Upper lobe of left lung (tissue), 6 donors: ENCODE results near the gene HOXD10. TPM values are rescaled to one million over a fixed set of nuclear protein-coding genes. Genes with fewer than 3 reads are reported as not detected.

ENCODE experiments used
- ATAC-seq, 2 donors: fragments of 200-7000 bp; cut with Tn5 transposase; one replicate each; pipeline ENCODE4 v1.9.1; 2022; ENCODE audit warnings: mild to moderate bottlenecking in 2 of 2, moderate library complexity in 2 of 2; ENCODE audit not compliant: low FRiP score in 2 of 2
- DNase-seq, 2 donors: peaks; one replicate each; pipeline ENCODE4 v3.0.0-alpha.2; 2019 to 2020
- H3K27ac ChIP-seq, 4 donors: fragments of 200-600 bp; sonication (generic); one replicate each; pipeline ENCODE4 v1.5.1; 2016 to 2019
- H3K27me3 ChIP-seq, 4 donors: fragments of 200-600 bp; sonication (generic); one replicate each; pipeline ENCODE4 v1.5.1; 2017 to 2019
- H3K36me3 ChIP-seq, 4 donors: fragments of 200-600 bp; sonication (generic); one replicate each; pipeline ENCODE4 v1.5.1; 2016 to 2019
- H3K4me1 ChIP-seq, 4 donors: fragments of 200-600 bp; sonication (generic); one replicate each; pipeline ENCODE4 v1.5.1; 2018 to 2019
- H3K4me3 ChIP-seq, 4 donors: fragments of 200-600 bp; sonication (generic); one replicate each; pipeline ENCODE4 v1.5.1; 2017 to 2019; ENCODE audit warnings: mild to moderate bottlenecking in 2 of 4, moderate library complexity in 1 of 4
- H3K9me3 ChIP-seq, 4 donors: fragments of 200-600 bp; sonication (generic); one replicate each; pipeline ENCODE4 v1.5.1; 2018 to 2019
- EP300 ChIP-seq, 4 donors: sonication (generic); formaldehyde crosslinking; IDR thresholded peaks; one replicate each; pipeline ENCODE4 v1.5.1; 2017; ENCODE audit warnings: antibody characterized with exemption in 4 of 4, control low read depth in 2 of 4
- POLR2A ChIP-seq, 4 donors: fragments of 450-650 bp; IDR thresholded peaks; one replicate each; pipeline ENCODE4 v1.5.1; 2016 to 2017; ENCODE audit warnings: antibody characterized with exemption in 4 of 4, mild to moderate bottlenecking in 2 of 4
- POLR2AphosphoS5 ChIP-seq, 2 donors: sonication (generic); formaldehyde crosslinking; IDR thresholded peaks; one replicate each; pipeline ENCODE4 v1.5.1; 2017; ENCODE audit warnings: antibody characterized with exemption in 2 of 2
- WGBS, 2 donors: methylation state at CpG; one replicate each; pipeline ENCODE4 v1.1.5; 2017 to 2018; 5-methylcytosine and 5-hydroxymethylcytosine counted together
- total RNA-seq, 6 donors: library from RNA; depleted of rRNA in 4 of 6; stranded (reverse); fragments of >200 nt in 4 of 6; gene quantifications; one replicate each; pipeline versions ENCODE4 v1.1.0 to v1.2.1, GENCODE V29; 2016 to 2021
- TF ChIP-seq, protein P1 (sequence below), 6 experiments: fragments of 450-650 bp in 4 of 6; fragments of 200-600 bp in 2 of 6; sonication (generic) in 2 of 6; IDR thresholded peaks; one replicate each; pipeline ENCODE4 v1.5.1; 2016 to 2019; ENCODE audit warnings: antibody characterized with exemption in 6 of 6
- donor health status: DM: no; HTN: no; CAD: no; lungs with moderate emphysema.
- donor health status: DM: no; HTN: yes; CAD: no; lungs with severe emphysema.

Gene HOXD10
- total RNA-seq, 6 donors from 2014 or later = 0.47 to 0.55 TPM; not detected in 4

- H3K9me3 ChIP-seq = no peaks in the 10 kb centered on the region
- H3K4me3 ChIP-seq = no peak overlapping the region
- 8 to 9% methylated on average over 25 to 26 of the region's 26 CpGs for WGBS, 2 donors
- ATAC-seq (no peak), DNase-seq (peak in 1 of 2 donors; percentile 44)
- no peak overlapping the region for H3K27ac ChIP-seq
- H3K36me3 ChIP-seq = no peaks in the 10 kb centered on the region
- peaks cover 2 to 93% (median 63%) of the 10 kb centered on the region in 4 donors for H3K27me3 ChIP-seq
- H3K4me1 ChIP-seq = peaks cover 14 to 34% (median 26%) of the 10 kb centered on the region in 4 donors
- no peak for TF ChIP-seq EP300 (IDR thresholded peaks at IDR 0.05)
- TF ChIP-seq, protein P1, sequence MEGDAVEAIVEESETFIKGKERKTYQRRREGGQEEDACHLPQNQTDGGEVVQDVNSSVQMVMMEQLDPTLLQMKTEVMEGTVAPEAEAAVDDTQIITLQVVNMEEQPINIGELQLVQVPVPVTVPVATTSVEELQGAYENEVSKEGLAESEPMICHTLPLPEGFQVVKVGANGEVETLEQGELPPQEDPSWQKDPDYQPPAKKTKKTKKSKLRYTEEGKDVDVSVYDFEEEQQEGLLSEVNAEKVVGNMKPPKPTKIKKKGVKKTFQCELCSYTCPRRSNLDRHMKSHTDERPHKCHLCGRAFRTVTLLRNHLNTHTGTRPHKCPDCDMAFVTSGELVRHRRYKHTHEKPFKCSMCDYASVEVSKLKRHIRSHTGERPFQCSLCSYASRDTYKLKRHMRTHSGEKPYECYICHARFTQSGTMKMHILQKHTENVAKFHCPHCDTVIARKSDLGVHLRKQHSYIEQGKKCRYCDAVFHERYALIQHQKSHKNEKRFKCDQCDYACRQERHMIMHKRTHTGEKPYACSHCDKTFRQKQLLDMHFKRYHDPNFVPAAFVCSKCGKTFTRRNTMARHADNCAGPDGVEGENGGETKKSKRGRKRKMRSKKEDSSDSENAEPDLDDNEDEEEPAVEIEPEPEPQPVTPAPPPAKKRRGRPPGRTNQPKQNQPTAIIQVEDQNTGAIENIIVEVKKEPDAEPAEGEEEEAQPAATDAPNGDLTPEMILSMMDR (IDR thresholded peaks at IDR 0.05) = no peak
Measured at GRCh38 chr2:176109192-176109901, 7.2 kb upstream of the HOXD10 start.

DNA sequence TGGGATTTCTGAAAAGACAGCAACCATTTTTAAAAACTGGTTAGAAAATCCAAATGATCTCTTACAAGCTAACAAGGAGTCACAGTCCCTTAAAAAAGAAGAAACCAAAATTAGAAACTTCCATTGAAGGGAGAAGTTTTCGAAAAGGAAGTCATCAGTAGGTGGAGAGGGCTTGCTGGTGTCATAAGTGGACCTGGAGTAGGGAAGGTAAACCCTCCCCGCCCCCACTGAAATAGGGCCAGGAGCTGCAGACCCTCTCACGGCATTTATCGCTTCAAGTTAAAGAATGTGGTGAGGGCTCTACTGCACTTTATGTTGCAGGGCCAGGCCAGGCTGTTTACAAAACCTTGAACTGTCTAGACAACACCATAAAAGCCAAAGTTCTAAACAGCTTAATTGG is 6.6 kb upstream of the HOXD10 start:
- Histone ChIP-seq H3K36me3 (no peaks in the 10 kb centered on the region), H3K27ac (no peak overlapping the region), H3K27me3 (peaks cover 2 to 93% (median 60%) of the 10 kb centered on the region in 4 donors), H3K4me3 (no peak overlapping the region), H3K4me1 (peaks cover 10 to 28% (median 22%) of the 10 kb centered on the region in 4 donors), H3K9me3 (no peaks in the 10 kb centered on the region)
- DNase-seq (no peak), ATAC-seq (no peak)
- TF ChIP-seq, protein P1 (IDR thresholded peaks at IDR 0.05) = no peak
- TF ChIP-seq POLR2AphosphoS5 (IDR thresholded peaks at IDR 0.05) (no peak), POLR2A (IDR thresholded peaks at IDR 0.05) (no peak)
- WGBS, 2 donors = 10 to 12% methylated on average over 4 of the region's 4 CpGs

- 15 to 24% methylated on average over 7 of the region's 7 CpGs for WGBS, 2 donors
- ATAC-seq = no peak
- H3K9me3 ChIP-seq = no peaks in the 10 kb centered on the region
Measured at GRCh38 chr2:176110415-176111308, 5.9 kb upstream of the HOXD10 start.

GRCh38 chr2:176111309-176111663 is 5.3 kb upstream of the HOXD10 start:
- DNase-seq = no peak
- H3K27ac ChIP-seq = no peak overlapping the region
- H3K4me1 ChIP-seq = peaks cover 10 to 24% (median 21%) of the 10 kb centered on the region in 4 donors
- peak in 1 of 2 donors; percentile 52 for ATAC-seq
- no peaks in the 10 kb centered on the region for H3K36me3 ChIP-seq
- no peak overlapping the region for H3K4me3 ChIP-seq
- WGBS, 2 donors = 3% methylated on average over 16 of the region's 16 CpGs
- peaks cover 2 to 88% (median 57%) of the 10 kb centered on the region in 4 donors for H3K27me3 ChIP-seq
- no peaks in the 10 kb centered on the region for H3K9me3 ChIP-seq
- TF ChIP-seq POLR2AphosphoS5 (IDR thresholded peaks at IDR 0.05) = no peak
- TF ChIP-seq, protein P1 (IDR thresholded peaks at IDR 0.05) = peak in 3 of 6 experiments; percentile 10 to 19 (median 15)
- TF ChIP-seq EP300 (IDR thresholded peaks at IDR 0.05) = no peak

More at GRCh38 chr2:176110415-176111308, 5.9 kb upstream of the HOXD10 start:
- Histone ChIP-seq H3K27ac (no peak overlapping the region), H3K4me1 (peaks cover 10 to 25% (median 22%) of the 10 kb centered on the region in 4 donors), H3K27me3 (peaks cover 2 to 88% (median 56%) of the 10 kb centered on the region in 4 donors), H3K36me3 (no peaks in the 10 kb centered on the region), H3K4me3 (no peak overlapping the region)
- DNase-seq = no peak
- TF ChIP-seq, protein P1 (IDR thresholded peaks at IDR 0.05) = peak in 1 of 6 experiments; percentile 14
- no peak for TF ChIP-seq EP300 (IDR thresholded peaks at IDR 0.05)
